Measurements from ENCODE around the gene ZNF615.
"Not testable (repeated sequence)": the region's sequence is repeated elsewhere in the genome, so short reads cannot be mapped to it uniquely, and the experiment has no call there.

The ZNF615 gene

DNA sequence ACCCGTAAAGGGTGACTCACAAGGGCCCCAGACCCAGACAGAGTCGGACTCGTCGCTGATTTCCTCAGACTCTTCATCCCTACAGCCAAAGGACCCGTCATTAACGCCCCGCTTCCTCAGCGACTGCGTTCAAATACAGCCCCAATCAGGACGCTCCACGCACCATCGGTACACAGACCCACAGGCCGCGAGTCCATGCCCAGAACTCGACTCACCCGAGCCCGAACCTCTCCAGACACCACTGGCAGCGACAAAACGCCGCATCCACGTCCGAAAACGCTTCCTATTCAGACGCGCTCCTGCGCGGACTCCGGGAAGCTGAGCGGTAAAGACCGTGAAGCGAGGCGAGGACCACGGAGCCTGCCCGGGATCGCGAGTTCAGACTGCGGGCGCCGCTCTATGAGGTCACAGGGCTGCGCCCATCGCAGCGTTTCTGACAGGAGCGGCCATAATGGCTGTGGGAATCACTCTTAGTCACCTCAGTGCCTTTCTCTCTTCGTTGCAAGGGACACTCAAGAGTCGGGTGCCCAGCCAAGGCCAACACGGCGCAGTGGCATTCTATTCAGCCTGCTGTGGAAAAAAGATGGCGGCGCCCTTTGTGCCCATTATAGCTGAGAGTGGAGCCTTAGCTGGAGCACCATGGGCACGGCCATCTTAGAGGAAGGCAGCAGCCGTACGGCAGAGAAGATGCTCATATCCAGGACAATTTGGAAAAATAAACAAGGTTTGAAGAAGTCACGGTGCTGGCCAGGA lies 20.2 kb upstream of the ZNF615 start, which contains the start of gene ZNF614:
Gene ZNF614 (minus strand): TSS at position 353 of the 753 bp plus-strand sequence. CDS start 2,634 bp downstream, outside the sequence.
- DNase-seq (ENCODE audit: low read depth): peak; percentile 84
- TF ChIP-seq, protein P1, sequence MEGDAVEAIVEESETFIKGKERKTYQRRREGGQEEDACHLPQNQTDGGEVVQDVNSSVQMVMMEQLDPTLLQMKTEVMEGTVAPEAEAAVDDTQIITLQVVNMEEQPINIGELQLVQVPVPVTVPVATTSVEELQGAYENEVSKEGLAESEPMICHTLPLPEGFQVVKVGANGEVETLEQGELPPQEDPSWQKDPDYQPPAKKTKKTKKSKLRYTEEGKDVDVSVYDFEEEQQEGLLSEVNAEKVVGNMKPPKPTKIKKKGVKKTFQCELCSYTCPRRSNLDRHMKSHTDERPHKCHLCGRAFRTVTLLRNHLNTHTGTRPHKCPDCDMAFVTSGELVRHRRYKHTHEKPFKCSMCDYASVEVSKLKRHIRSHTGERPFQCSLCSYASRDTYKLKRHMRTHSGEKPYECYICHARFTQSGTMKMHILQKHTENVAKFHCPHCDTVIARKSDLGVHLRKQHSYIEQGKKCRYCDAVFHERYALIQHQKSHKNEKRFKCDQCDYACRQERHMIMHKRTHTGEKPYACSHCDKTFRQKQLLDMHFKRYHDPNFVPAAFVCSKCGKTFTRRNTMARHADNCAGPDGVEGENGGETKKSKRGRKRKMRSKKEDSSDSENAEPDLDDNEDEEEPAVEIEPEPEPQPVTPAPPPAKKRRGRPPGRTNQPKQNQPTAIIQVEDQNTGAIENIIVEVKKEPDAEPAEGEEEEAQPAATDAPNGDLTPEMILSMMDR (conservative IDR thresholded peaks at IDR 0.05; ENCODE audit: low read depth, low read length): no peak

DNA sequence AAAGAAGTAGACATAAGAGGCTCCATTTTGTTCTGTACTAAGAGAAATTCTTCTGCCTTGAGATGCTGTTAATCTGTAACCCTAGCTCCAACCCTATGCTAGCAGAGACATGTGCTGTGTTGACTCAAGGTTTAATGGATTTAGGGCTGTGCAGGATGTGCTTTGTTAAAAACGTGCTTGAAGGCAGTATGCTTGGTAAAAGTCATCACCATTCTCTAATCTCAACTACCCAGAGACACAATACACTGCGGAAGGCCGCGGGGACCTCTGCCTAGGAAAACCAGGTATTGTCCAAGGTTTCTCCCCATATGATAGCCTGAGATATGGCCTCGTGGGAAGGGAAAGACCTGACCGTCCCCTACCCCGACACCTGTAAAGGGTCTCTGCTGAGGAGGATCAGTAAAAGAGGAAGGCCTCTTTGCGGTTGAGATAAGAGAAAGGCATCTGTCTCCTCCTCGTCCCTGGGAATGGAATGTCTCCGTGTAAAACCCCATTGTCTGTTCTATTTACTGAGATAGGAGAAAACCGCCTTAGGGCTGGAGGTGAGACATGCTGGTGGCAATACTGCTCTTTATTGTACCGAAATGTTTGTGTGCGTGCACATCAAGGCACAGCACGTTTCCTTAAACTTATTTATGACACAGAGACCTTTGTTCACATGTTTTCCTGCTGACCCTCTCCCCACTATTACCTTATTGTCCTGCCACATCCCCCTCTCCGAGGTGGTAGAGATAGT lies 18.4 kb upstream of the ZNF615 start:
- not testable (repeated sequence) for DNase-seq (ENCODE audit: low read depth); H3K4me3 ChIP-seq (ENCODE audit: low read depth, low read length)

More for the DNA sequence above, 20.2 kb upstream of the ZNF615 start, which contains the start of gene ZNF614:
- H3K4me3 ChIP-seq (ENCODE audit: low read depth, low read length): peak within 1 kb of the TSS; percentile 96

DNA sequence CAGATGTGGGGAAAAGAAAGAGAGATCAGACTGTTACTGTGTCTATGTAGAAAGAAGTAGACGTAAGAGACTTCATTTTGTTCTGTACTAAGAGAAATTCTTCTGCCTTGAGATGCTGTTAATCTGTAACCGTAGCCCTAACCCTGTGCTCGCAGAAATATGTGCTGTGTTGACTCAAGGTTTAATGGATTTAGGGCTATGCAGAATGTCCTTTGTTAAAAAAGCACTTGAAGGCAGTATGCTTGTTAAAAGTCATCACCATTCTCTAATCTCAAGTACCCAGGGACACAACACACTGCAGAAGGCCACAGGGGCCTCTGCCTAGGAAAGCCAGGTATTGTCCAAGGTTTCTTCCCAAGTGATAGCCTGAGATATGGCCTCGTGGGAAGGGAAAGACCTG lies 16.5 kb upstream of the ZNF615 start:
- not testable (repeated sequence) for DNase-seq (ENCODE audit: low read depth); H3K4me3 ChIP-seq (ENCODE audit: low read depth, low read length)

DNA sequence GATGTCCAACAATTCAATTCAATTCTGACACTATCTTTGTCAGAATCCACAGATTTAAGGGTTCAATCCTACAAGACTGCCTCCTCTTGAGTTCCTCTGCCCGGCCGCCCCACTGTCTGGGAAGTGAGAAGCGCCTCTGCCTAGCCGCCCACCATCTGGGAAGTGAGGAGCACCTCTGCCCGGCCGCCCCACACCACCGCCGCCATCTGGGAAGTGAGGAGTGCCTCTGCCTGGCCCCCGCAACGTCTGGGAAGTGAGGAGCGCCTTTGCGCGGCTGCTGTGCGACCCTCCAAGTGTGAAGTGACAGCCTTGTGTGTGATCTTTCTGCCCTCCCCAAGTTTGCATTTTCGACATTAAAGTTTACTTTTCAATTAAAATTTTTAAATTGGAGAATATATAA lies 14.2 kb upstream of the ZNF615 start:
- no peak for DNase-seq (ENCODE audit: low read depth)
- TF ChIP-seq, protein P1 (conservative IDR thresholded peaks at IDR 0.05; ENCODE audit: low read depth, low read length): no peak
- no peak overlapping the region for H3K4me3 ChIP-seq (ENCODE audit: low read depth, low read length)

DNA sequence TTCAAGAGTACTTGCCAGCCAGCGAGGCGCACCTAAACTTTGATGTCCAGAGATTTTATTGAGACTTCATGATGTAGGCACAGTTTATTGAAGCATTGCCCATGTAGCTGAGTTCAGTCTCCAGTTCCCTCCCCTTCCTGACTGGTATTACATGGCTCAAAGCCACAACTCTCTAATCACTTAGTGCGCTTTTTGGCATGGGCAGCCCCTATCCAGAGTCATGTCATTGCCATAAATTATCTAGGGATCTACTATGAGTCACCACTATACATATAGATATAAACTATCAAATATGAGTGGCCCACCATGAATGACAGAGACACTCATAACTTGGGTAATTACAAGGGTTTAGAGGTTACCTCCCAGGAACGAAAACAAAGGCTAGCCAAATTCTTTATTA lies 12.5 kb upstream of the ZNF615 start:
- TF ChIP-seq, protein P1 (conservative IDR thresholded peaks at IDR 0.05; ENCODE audit: low read depth, low read length): no peak
- H3K4me3 ChIP-seq (ENCODE audit: low read depth, low read length): no peak overlapping the region
- DNase-seq (ENCODE audit: low read depth): no peak

DNA sequence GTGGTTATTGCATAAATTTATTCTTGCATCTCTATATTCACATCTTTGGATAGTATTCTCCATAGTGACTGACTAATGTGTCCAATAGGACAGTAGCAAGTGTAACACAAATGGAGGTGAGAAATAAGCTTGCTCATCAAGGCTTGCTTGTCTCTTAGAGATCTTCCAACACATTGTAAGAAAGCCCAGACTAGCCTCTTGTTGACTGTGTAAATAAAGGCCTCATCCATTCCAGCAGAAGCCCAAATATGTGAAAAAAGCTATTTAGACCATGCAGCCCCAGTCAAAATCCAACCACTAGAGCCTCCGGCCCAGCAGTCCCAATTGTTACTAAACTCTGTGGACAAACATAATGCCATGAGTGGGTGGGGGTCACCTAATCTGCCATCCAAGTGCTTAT lies 2.7 kb upstream of the ZNF615 start:
- no peak overlapping the region for H3K4me3 ChIP-seq (ENCODE audit: low read depth, low read length)
- DNase-seq (ENCODE audit: low read depth): no peak
- TF ChIP-seq, protein P1 (conservative IDR thresholded peaks at IDR 0.05; ENCODE audit: low read depth, low read length): no peak

DNA sequence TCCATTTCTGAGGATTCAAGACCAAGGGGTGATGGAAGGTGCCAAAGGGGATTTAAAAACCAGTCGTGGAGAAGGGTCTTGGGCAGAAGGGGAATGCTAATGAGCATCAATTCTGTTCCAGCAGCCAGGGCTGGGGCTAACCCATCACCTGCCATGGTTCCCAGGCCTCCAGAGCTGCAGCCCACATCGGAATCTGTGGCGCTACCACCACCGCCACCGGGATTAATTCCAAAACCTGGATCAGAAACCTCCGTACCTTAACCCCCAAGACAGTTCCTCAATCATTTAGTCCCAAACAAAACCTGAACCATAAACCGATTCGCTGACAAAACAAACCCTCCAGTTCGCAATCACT lies 583 bp downstream of the ZNF615 start:
- DNase-seq (ENCODE audit: low read depth): peak; percentile 6
- peak overlapping the region; percentile 96 for H3K4me3 ChIP-seq (ENCODE audit: low read depth, low read length)
- TF ChIP-seq, protein P1 (conservative IDR thresholded peaks at IDR 0.05; ENCODE audit: low read depth, low read length): no peak

Measured in choroid plexus epithelial cell (primary cell).